Esophagus muscularis mucosa (tissue), 4 donors: ENCODE results near the gene PNP. TPM values are rescaled to one million over a fixed set of nuclear protein-coding genes. Genes with fewer than 3 reads are reported as not detected.
A peak's percentile ranks its signal among the peaks of the same experiment; 100 is the strongest.

Experiments
- DNase-seq: peaks from one replicate; pipeline ENCODE4 v3.0.0-alpha.2; 2017; ENCODE audit errors: extremely low spot score
- H3K27ac ChIP-seq, 4 donors: fragments of 200-600 bp; sonication (generic); replicated peaks in 1 of 4; 1 replicate in 3 of 4; 2 replicates in 1 of 4; pipeline ENCODE4 v1.5.1; 2016 to 2019; ENCODE audit warnings: mild to moderate bottlenecking in 1 of 4
- H3K27me3 ChIP-seq, 4 donors: fragments of 200-600 bp; sonication (generic); one replicate each; pipeline versions ENCODE4 v1.5.1 to v1.6.0; 2016 to 2019
- H3K36me3 ChIP-seq, 4 donors: fragments of 200-600 bp; sonication (generic); one replicate each; pipeline ENCODE4 v1.5.1; 2016 to 2019
- H3K4me1 ChIP-seq, 4 donors: fragments of 200-600 bp; sonication (generic); one replicate each; pipeline ENCODE4 v1.5.1; 2016 to 2019
- H3K4me3 ChIP-seq, 4 donors: fragments of 200-600 bp; sonication (generic); 1 replicate in 2 of 4; 2 replicates in 2 of 4; pipeline ENCODE4 v1.5.1; 2016 to 2019; ENCODE audit warnings: mild to moderate bottlenecking in 4 of 4, moderate library complexity in 1 of 4
- H3K9me3 ChIP-seq, 4 donors: fragments of 200-600 bp; sonication (generic); 1 replicate in 3 of 4; 2 replicates in 1 of 4; pipeline ENCODE4 v1.5.1; 2016 to 2019
- CTCF ChIP-seq, 3 experiments: fragments of 200-600 bp in 2 of 3; fragments of 450-650 bp in 1 of 3; sonication (generic) in 2 of 3; IDR thresholded peaks; one replicate each; pipeline ENCODE4 v1.5.1; 2017 to 2019; ENCODE audit warnings: antibody characterized with exemption in 3 of 3, mild to moderate bottlenecking in 2 of 3, moderate library complexity in 1 of 3
- EP300 ChIP-seq: sonication (generic); formaldehyde crosslinking; IDR thresholded peaks from one replicate; pipeline ENCODE4 v1.6.1; 2017; ENCODE audit warnings: antibody characterized with exemption
- POLR2A ChIP-seq: fragments of 450-650 bp; IDR thresholded peaks from one replicate; pipeline ENCODE4 v1.6.1; 2017; ENCODE audit warnings: antibody characterized with exemption, moderate library complexity, mild to moderate bottlenecking, low read depth
- POLR2AphosphoS5 ChIP-seq, 2 donors: sonication (generic); formaldehyde crosslinking; IDR thresholded peaks; one replicate each; pipeline ENCODE4 v1.6.1; 2017; ENCODE audit warnings: antibody characterized with exemption in 2 of 2
- WGBS: methylation state at CpG from one replicate; pipeline ENCODE4 v1.1.5; 2018; 5-methylcytosine and 5-hydroxymethylcytosine counted together
- intact Hi-C: fragments of 100-400 bp; cut with DNase I; formaldehyde crosslinking; loops from one replicate; pipeline ENCODE4 v1.15.1; 2023
- total RNA-seq, 4 donors: library from RNA; depleted of rRNA; stranded (reverse); fragments of >200 nt; gene quantifications; one replicate each; pipeline versions ENCODE4 v1.1.0 to v1.2.1, GENCODE V29; 2016

PNP gene
- total RNA-seq, 4 donors from 2014 or later, result 4.2 to 85.2 (median 14.2) TPM

GRCh38 chr14:20454516-20455354, 14.5 kb upstream of the PNP start, which contains the start of the genes APEX1 and OSGEP:
Gene APEX1 (plus strand): TSS chr14:20455226. CDS start chr14:20455646, 420 bp downstream.
Gene OSGEP (minus strand): TSS chr14:20454812. CDS start chr14:20454683, 129 bp downstream.
- peak; percentile 95 to 98 for TF ChIP-seq POLR2AphosphoS5 (IDR thresholded peaks at IDR 0.05)
- no peak for TF ChIP-seq CTCF (IDR thresholded peaks at IDR 0.05)
- peak; percentile 12 for TF ChIP-seq EP300
- TF ChIP-seq POLR2A, result no peak
- no peaks in the 10 kb centered on the region for H3K9me3 ChIP-seq
- DNase-seq, result peak; percentile 100
- H3K36me3 ChIP-seq, result peaks cover 39 to 68% (median 61%) of the 10 kb centered on the region in 4 donors
- H3K4me1 ChIP-seq, result peaks cover 32 to 54% (median 46%) of the 10 kb centered on the region in 4 donors
- peak within 1 kb of the TSS; percentile 82 to 87 (median 84) for H3K4me3 ChIP-seq
- intact Hi-C loops, result loop anchor here (5.0 kb wide), 2 partner anchors 37 to 112 kb away; partner anchors contain the start of gene PARP2
- 0% methylated on average over 32 of the region's 56 CpGs for WGBS
- H3K27ac ChIP-seq, result peak within 1 kb of the TSS; percentile 88 to 97 (median 94)
- H3K27me3 ChIP-seq, result no peaks in the 10 kb centered on the region

- intact Hi-C loops, result loop anchor here (5.0 kb wide), 1 partner anchor 113 kb away; the partner anchor contains the start of gene PARP2
- Histone ChIP-seq H3K9me3 (no peaks in the 10 kb centered on the region), H3K36me3 (peaks cover 30 to 63% (median 53%) of the 10 kb centered on the region in 4 donors), H3K27ac (peak overlapping the region; percentile 88 to 97 (median 94)), H3K4me1 (peaks cover 41 to 63% (median 55%) of the 10 kb centered on the region in 4 donors), H3K4me3 (peak overlapping the region; percentile 82 to 87 (median 84)), H3K27me3 (no peaks in the 10 kb centered on the region)
- no peak for DNase-seq
- 2% methylated on average over 37 of the region's 39 CpGs for whole genome bisulfite sequencing
- TF ChIP-seq EP300, result no peak
- TF ChIP-seq CTCF (IDR thresholded peaks at IDR 0.05), result no peak
- no peak for TF ChIP-seq POLR2A
- no peak for TF ChIP-seq POLR2AphosphoS5 (IDR thresholded peaks at IDR 0.05)
These were observed 13.6 kb upstream of the PNP start for GRCh38 chr14:20455355-20456300.

GRCh38 chr14:20456971-20457370, 12.2 kb upstream of the PNP start:
- Histone ChIP-seq H3K4me3 (no peak overlapping the region), H3K27me3 (no peaks in the 10 kb centered on the region), H3K36me3 (peaks cover 25 to 50% (median 41%) of the 10 kb centered on the region in 4 donors), H3K9me3 (no peaks in the 10 kb centered on the region), H3K27ac (peak overlapping the region in 2 of 4 donors; percentile 94 to 97), H3K4me1 (peaks cover 43 to 66% (median 58%) of the 10 kb centered on the region in 4 donors)
- DNase-seq, result no peak
- WGBS, result 76% methylated on average over 13 of the region's 13 CpGs
- intact Hi-C loops, result loop anchor here (5.0 kb wide), 1 partner anchor 115 kb away; the partner anchor contains the start of gene PARP2
- no peak for TF ChIP-seq CTCF (IDR thresholded peaks at IDR 0.05)
- no peak for TF ChIP-seq POLR2A
- TF ChIP-seq EP300, result no peak
- TF ChIP-seq POLR2AphosphoS5 (IDR thresholded peaks at IDR 0.05), result no peak

GRCh38 chr14:20458031-20458789, 11.0 kb upstream of the PNP start:
- peak overlapping the region in 3 of 4 donors; percentile 11 to 97 (median 46) for H3K27ac ChIP-seq
- peaks cover 42 to 59% (median 52%) of the 10 kb centered on the region in 4 donors for H3K4me1 ChIP-seq
- peaks cover 25 to 41% (median 35%) of the 10 kb centered on the region in 4 donors for H3K36me3 ChIP-seq
- H3K27me3 ChIP-seq, result no peaks in the 10 kb centered on the region
- TF ChIP-seq POLR2A (no peak), EP300 (no peak), CTCF (IDR thresholded peaks at IDR 0.05) (no peak)
- no peak overlapping the region for H3K4me3 ChIP-seq
- no peak for DNase-seq
- intact Hi-C loops, result loop anchor here (5.0 kb wide), 1 partner anchor 116 kb away; the partner anchor contains the start of gene PARP2
- 63% methylated on average over 7 of the region's 8 CpGs for WGBS
- H3K9me3 ChIP-seq, result no peaks in the 10 kb centered on the region
